ENCODE results near the gene FOXN3. TPM values are rescaled to one million over a fixed set of nuclear protein-coding genes. Genes with fewer than 3 reads are reported as not detected.

Gene FOXN3
- polyA plus RNA-seq, 4 donors: 30.0 to 55.8 (median 33.2) TPM

GRCh38 chr14:89409961-89410360, 7.1 kb downstream of the FOXN3 start:
- no peak for DNase-seq (ENCODE audit: low read depth in 4 of 4, low spot score in 3 of 4)

GRCh38 chr14:89408907-89409700, 7.9 kb downstream of the FOXN3 start:
- no peak for DNase-seq (ENCODE audit: low read depth in 4 of 4, low spot score in 3 of 4)

- no peak for DNase-seq (ENCODE audit: low read depth in 4 of 4, low spot score in 3 of 4)
Observed at GRCh38 chr14:89407856-89408255, 9.2 kb downstream of the FOXN3 start.

GRCh38 chr14:89406941-89407340, 10.1 kb downstream of the FOXN3 start:
- no peak for DNase-seq (ENCODE audit: low read depth in 4 of 4, low spot score in 3 of 4)

- no peak for DNase-seq (ENCODE audit: low read depth in 4 of 4, low spot score in 3 of 4)
Observed at GRCh38 chr14:89406361-89406760, 10.7 kb downstream of the FOXN3 start.

- no peak for DNase-seq (ENCODE audit: low read depth in 4 of 4, low spot score in 3 of 4)
Observed at GRCh38 chr14:89405712-89406111, 11.3 kb downstream of the FOXN3 start.

- DNase-seq (ENCODE audit: low read depth in 4 of 4, low spot score in 3 of 4): no peak
Observed at GRCh38 chr14:89402363-89402762, 14.7 kb downstream of the FOXN3 start.

- no peak for DNase-seq (ENCODE audit: low read depth in 4 of 4, low spot score in 3 of 4)
Observed at GRCh38 chr14:89401761-89402160, 15.3 kb downstream of the FOXN3 start.

- DNase-seq (ENCODE audit: low read depth in 4 of 4, low spot score in 3 of 4): no peak
Observed at GRCh38 chr14:89401241-89401640, 15.8 kb downstream of the FOXN3 start.

GRCh38 chr14:89400529-89400928, 16.5 kb downstream of the FOXN3 start:
- DNase-seq (ENCODE audit: low read depth in 4 of 4, low spot score in 3 of 4): no peak

GRCh38 chr14:89399594-89400068, 17.4 kb downstream of the FOXN3 start:
- DNase-seq (ENCODE audit: low read depth in 4 of 4, low spot score in 3 of 4): peak in 3 of 4 donors; percentile 63 to 69 (median 69)

GRCh38 chr14:89399157-89399556, 17.9 kb downstream of the FOXN3 start:
- DNase-seq (ENCODE audit: low read depth in 4 of 4, low spot score in 3 of 4): no peak

GRCh38 chr14:89397569-89398230, 19.3 kb downstream of the FOXN3 start:
- no peak for DNase-seq (ENCODE audit: low read depth in 4 of 4, low spot score in 3 of 4)

GRCh38 chr14:89394972-89395371, 22.1 kb downstream of the FOXN3 start:
- no peak for DNase-seq (ENCODE audit: low read depth in 4 of 4, low spot score in 3 of 4)

GRCh38 chr14:89393222-89393745, 23.7 kb downstream of the FOXN3 start:
- no peak for DNase-seq (ENCODE audit: low read depth in 4 of 4, low spot score in 3 of 4)

GRCh38 chr14:89392181-89392580, 24.9 kb downstream of the FOXN3 start:
- no peak for DNase-seq (ENCODE audit: low read depth in 4 of 4, low spot score in 3 of 4)

GRCh38 chr14:89391556-89391955, 25.5 kb downstream of the FOXN3 start:
- no peak for DNase-seq (ENCODE audit: low read depth in 4 of 4, low spot score in 3 of 4)

- DNase-seq (ENCODE audit: low read depth in 4 of 4, low spot score in 3 of 4): no peak
Observed at GRCh38 chr14:89391123-89391522, 25.9 kb downstream of the FOXN3 start.

- DNase-seq (ENCODE audit: low read depth in 4 of 4, low spot score in 3 of 4): no peak
Observed at GRCh38 chr14:89388853-89389252, 28.2 kb downstream of the FOXN3 start.

GRCh38 chr14:89387922-89388685, 28.9 kb downstream of the FOXN3 start:
- DNase-seq (ENCODE audit: low read depth in 4 of 4, low spot score in 3 of 4): no peak

Measured in left renal pelvis (tissue), 4 donors.